GM19099 (cell line): ENCODE measurements around the gene OAS3.

ENCODE experiments used
- POLR2A ChIP-seq: IDR thresholded peaks from 3 replicates; pipeline ENCODE4 v1.6.1; 2011; ENCODE audit warnings: low read depth; ENCODE audit not compliant: insufficient read length; ENCODE audit errors: extremely low read depth

OAS3 gene

GRCh38 chr12:112969547-112970306 lies 31.5 kb downstream of the OAS3 start:
- TF ChIP-seq POLR2A: no peak

- TF ChIP-seq POLR2A: no peak
These were observed 32.1 kb downstream of the OAS3 start for GRCh38 chr12:112970391-112970790.

- TF ChIP-seq POLR2A: no peak
These were observed 33.0 kb downstream of the OAS3 start for GRCh38 chr12:112971248-112971647.

- no peak for TF ChIP-seq POLR2A
These were observed 34.9 kb downstream of the OAS3 start for GRCh38 chr12:112973011-112973735.

GRCh38 chr12:112973818-112974231 lies 35.6 kb downstream of the OAS3 start:
- TF ChIP-seq POLR2A: no peak

GRCh38 chr12:112974904-112975303 lies 36.6 kb downstream of the OAS3 start:
- no peak for TF ChIP-seq POLR2A

- TF ChIP-seq POLR2A: no peak
These were observed 38.9 kb downstream of the OAS3 start for GRCh38 chr12:112977139-112977538.

GRCh38 chr12:112977641-112978040 lies 39.4 kb downstream of the OAS3 start:
- TF ChIP-seq POLR2A: no peak

GRCh38 chr12:112978163-112979040 lies 40.1 kb downstream of the OAS3 start, which contains the start of gene OAS2:
TSS of gene OAS2 (plus strand) at chr12:112978519. CDS start at chr12:112978609, 90 bp downstream.
- TF ChIP-seq POLR2A: peak; percentile 87

- TF ChIP-seq POLR2A: peak; percentile 81
These were observed 40.9 kb downstream of the OAS3 start for GRCh38 chr12:112979041-112979680.

- no peak for TF ChIP-seq POLR2A
These were observed 42.4 kb downstream of the OAS3 start for GRCh38 chr12:112980491-112981158.

GRCh38 chr12:112985642-112986290 lies 47.5 kb downstream of the OAS3 start:
- no peak for TF ChIP-seq POLR2A

GRCh38 chr12:112986291-112986800 lies 48.1 kb downstream of the OAS3 start:
- no peak for TF ChIP-seq POLR2A
